ENCODE results near the gene DLGAP3. TPM values are rescaled to one million over a fixed set of nuclear protein-coding genes. Genes with fewer than 3 reads are reported as not detected.

Gene DLGAP3
- total and polyA plus RNA-seq, 2 donors (not counting 3 experiments of a cell fraction or from before 2014, with no cell fraction given), result 0.04 to 0.20 TPM

GRCh38 chr1:34827341-34827941 lies 102.0 kb downstream of the DLGAP3 start:
- H4K20me1 ChIP-seq (replicated peaks; ENCODE audit: control insufficient read depth, extremely low read depth, insufficient read depth, low read length), result no peaks in the 10 kb centered on the region
- H3K4me2 ChIP-seq (ENCODE audit: insufficient read depth, low read length), result no peak overlapping the region
- DNase-seq (ENCODE audit: low read depth, low spot score) (no peak), FAIRE-seq (no peak)
- no peaks in the 10 kb centered on the region for H3K9me3 ChIP-seq (replicated peaks; ENCODE audit: control insufficient read depth, insufficient read depth, low read length)
- no peaks in the 10 kb centered on the region for H3K36me3 ChIP-seq (ENCODE audit: control insufficient read depth in 2 of 2, extremely low read depth in 1 of 2, insufficient read depth in 2 of 2, low read length in 2 of 2)
- H3K79me2 ChIP-seq (ENCODE audit: control insufficient read depth, insufficient read depth, low read length), result no peaks in the 10 kb centered on the region
- POLR2A ChIA-PET, result no interaction called here
- peaks cover 2 to 3% of the 10 kb centered on the region in 2 experiments for H3K27me3 ChIP-seq (ENCODE audit: control insufficient read depth in 2 of 2, insufficient read depth in 2 of 2, low read length in 2 of 2)
- no peak overlapping the region for H3K27ac ChIP-seq (ENCODE audit: insufficient read depth, low read depth, low read length)
- no peak for TF ChIP-seq JUN (IDR thresholded peaks at IDR 0.05; ENCODE audit: borderline replicate concordance, insufficient read depth, insufficient read length, low read depth)
- TF ChIP-seq MYC (IDR thresholded peaks at IDR 0.05; ENCODE audit: low read depth, low read length), result no peak
- no peak for TF ChIP-seq EZH2 (IDR thresholded peaks at IDR 0.05; ENCODE audit: borderline replicate concordance, low read depth, low read length, severe bottlenecking)
- TF ChIP-seq MAX (IDR thresholded peaks at IDR 0.05; ENCODE audit: insufficient read depth, insufficient read length), result no peak
- no peak for TF ChIP-seq GATA2 (IDR thresholded peaks at IDR 0.05; ENCODE audit: insufficient read depth, insufficient read length, low read depth, low read length)
- TF ChIP-seq POLR2AphosphoS5 (IDR thresholded peaks at IDR 0.05; ENCODE audit: insufficient read depth, low read depth, low read length), result no peak
- TF ChIP-seq FOS (IDR thresholded peaks at IDR 0.05; ENCODE audit: borderline replicate concordance, insufficient read depth, low read length), result no peak
- TF ChIP-seq CTCF (IDR thresholded peaks at IDR 0.05; ENCODE audit: extremely low read depth in 1 of 2, insufficient read depth in 1 of 2, low read depth in 1 of 2, low read length in 2 of 2), result no peak
- H3K4me1 ChIP-seq (ENCODE audit: control insufficient read depth, extremely low read depth, insufficient read depth, low read length), result no peaks in the 10 kb centered on the region
- H2AFZ ChIP-seq (ENCODE audit: low read depth, low read length), result no peak overlapping the region
- dilution Hi-C loops (cut with MboI; ENCODE audit: extremely low pct_ligation_motif_present, low sequenced_read_pairs), result no loop called here
- CTCF ChIA-PET, result interaction anchor here (1.0 to 1.4 kb wide), 4 partner anchors 13 to 39 kb away, joined by 3 read pairs; no protein-coding TSS in a partner anchor
- H3K9ac ChIP-seq (replicated peaks; ENCODE audit: extremely low read depth, insufficient read depth, low read length), result no peak overlapping the region
- no peak overlapping the region for H3K4me3 ChIP-seq (replicated peaks in 1 of 3; ENCODE audit: insufficient read depth in 1 of 3, low read depth in 1 of 3, low read length in 3 of 3)
- intact Hi-C loops (cut with micrococcal nuclease), result no loop called here
- no peaks in the 10 kb centered on the region for H3K9me1 ChIP-seq (replicated peaks; ENCODE audit: control insufficient read depth, extremely low read depth, insufficient read depth, low read length)
- BruUV-seq (replicated peaks), result no TSS peak
